GM18868 (cell line): ENCODE results near the gene LCN1.
"Not testable (repeated sequence)": the region's sequence is repeated elsewhere in the genome, so short reads cannot be mapped to it uniquely, and the experiment has no call there.

Source experiments
- ATAC-seq: cut with Tn5 transposase; IDR thresholded peaks from one replicate; pipeline ENCODE4 v1.9.1; 2021; ENCODE audit warnings: mild to moderate bottlenecking, moderate library complexity; ENCODE audit not compliant: unreplicated experiment

The LCN1 gene

GRCh38 chr9:135545646-135546176, 24.5 kb downstream of the LCN1 start, which contains the start of gene OBP2A:
Gene OBP2A, plus strand, starts transcription at chr9:135546126. Its CDS starts 55 bp downstream, at chr9:135546181.
- ATAC-seq, result not testable (repeated sequence)

GRCh38 chr9:135546792-135547617, 25.8 kb downstream of the LCN1 start:
- not testable (repeated sequence) for ATAC-seq

GRCh38 chr9:135547756-135548736, 26.8 kb downstream of the LCN1 start:
- ATAC-seq, result no peak

- ATAC-seq, result not testable (repeated sequence)
Observed at GRCh38 chr9:135549478-135550343, 28.5 kb downstream of the LCN1 start.

- no peak for ATAC-seq
Observed at GRCh38 chr9:135550344-135550918, 29.2 kb downstream of the LCN1 start.

- no peak for ATAC-seq
Observed at GRCh38 chr9:135551031-135551430, 29.8 kb downstream of the LCN1 start.

- ATAC-seq, result no peak
Observed at GRCh38 chr9:135551456-135551855, 30.2 kb downstream of the LCN1 start.

GRCh38 chr9:135552021-135552697, 30.9 kb downstream of the LCN1 start:
- no peak for ATAC-seq

- no peak for ATAC-seq
Observed at GRCh38 chr9:135552698-135553171, 31.5 kb downstream of the LCN1 start.

- ATAC-seq, result no peak
Observed at GRCh38 chr9:135554718-135555117, 33.5 kb downstream of the LCN1 start.

GRCh38 chr9:135555203-135555602, 34.0 kb downstream of the LCN1 start:
- no peak for ATAC-seq

GRCh38 chr9:135555910-135556309, 34.7 kb downstream of the LCN1 start:
- no peak for ATAC-seq

GRCh38 chr9:135559606-135560005, 38.4 kb downstream of the LCN1 start:
- ATAC-seq, result no peak

GRCh38 chr9:135561391-135562234, 40.4 kb downstream of the LCN1 start, which contains the start of gene PAEP:
Gene PAEP, plus strand, starts transcription at chr9:135561756.
- no peak for ATAC-seq

- no peak for ATAC-seq
Observed at GRCh38 chr9:135562235-135562745, 41.0 kb downstream of the LCN1 start.

- no peak for ATAC-seq
Observed at GRCh38 chr9:135563039-135563476, 41.8 kb downstream of the LCN1 start.

- no peak for ATAC-seq
Observed at GRCh38 chr9:135563858-135564257, 42.6 kb downstream of the LCN1 start.

- ATAC-seq, result no peak
Observed at GRCh38 chr9:135565141-135565628, 43.9 kb downstream of the LCN1 start.
